Measurements from ENCODE around the gene KLHL15.
"Not testable (repeated sequence)": the region's sequence is repeated elsewhere in the genome, so short reads cannot be mapped to it uniquely, and the experiment has no call there.

The KLHL15 gene

DNA sequence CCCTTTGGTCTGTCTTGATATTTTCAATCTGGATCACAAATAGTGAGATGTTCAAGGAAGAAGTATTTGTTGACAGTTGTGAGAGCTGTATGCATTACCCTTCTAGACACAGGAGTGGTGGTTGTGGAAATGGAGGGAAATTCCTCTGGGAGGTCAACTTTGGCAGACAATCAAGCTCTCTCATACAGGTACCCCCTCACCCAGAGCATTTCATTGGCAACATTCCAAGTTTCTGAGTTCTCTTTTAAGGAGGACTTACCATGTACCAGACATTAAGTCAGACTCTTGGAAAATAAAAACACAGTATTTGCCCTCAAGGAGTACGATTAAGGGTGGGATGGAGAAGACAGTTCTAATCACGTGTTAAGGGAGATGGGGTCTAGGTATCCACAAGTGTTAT lies 45.3 kb downstream of the KLHL15 start:
- H3K4me3 ChIP-seq (ENCODE audit: low read depth in 1 of 2, low read length in 2 of 2), result no peak overlapping the region
- H3K27ac ChIP-seq (ENCODE audit: low read length), result no peak overlapping the region
- no peaks in the 10 kb centered on the region for H3K9me3 ChIP-seq (ENCODE audit: control insufficient read depth in 1 of 2, low read length in 2 of 2)
- H3K36me3 ChIP-seq (ENCODE audit: control insufficient read depth in 1 of 2, insufficient read depth in 2 of 2, low read length in 2 of 2), result no peaks in the 10 kb centered on the region
- H3K4me1 ChIP-seq (ENCODE audit: control insufficient read depth in 1 of 2, insufficient read depth in 2 of 2, low read length in 2 of 2), result no peaks in the 10 kb centered on the region
- H3K27me3 ChIP-seq (ENCODE audit: low read depth, low read length), result no peaks in the 10 kb centered on the region

DNA sequence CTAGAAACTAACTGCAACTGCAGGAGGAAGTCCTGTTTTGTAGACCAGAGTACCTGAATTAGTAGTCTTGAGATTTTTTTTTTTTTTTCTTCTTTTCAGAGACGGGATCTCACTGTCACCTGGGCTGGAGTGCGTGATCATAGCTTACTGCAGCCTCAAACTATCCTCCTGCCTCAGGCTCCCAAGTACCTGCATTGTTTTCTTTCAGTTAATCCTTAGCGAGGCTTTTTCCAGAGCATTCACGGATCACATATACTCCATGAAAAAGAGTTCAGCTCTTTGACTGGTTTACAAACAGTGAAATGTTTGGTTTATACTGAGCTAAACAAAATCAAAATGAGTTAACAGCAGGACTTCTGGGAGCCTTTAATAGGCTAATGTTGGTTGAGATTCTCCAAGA lies 45.8 kb downstream of the KLHL15 start:
- Histone ChIP-seq H3K4me1 (ENCODE audit: control insufficient read depth in 1 of 2, insufficient read depth in 2 of 2, low read length in 2 of 2) (no peaks in the 10 kb centered on the region), H3K9me3 (ENCODE audit: control insufficient read depth in 1 of 2, low read length in 2 of 2) (no peaks in the 10 kb centered on the region), H3K27me3 (ENCODE audit: low read depth, low read length) (no peaks in the 10 kb centered on the region), H3K27ac (ENCODE audit: low read length) (no peak overlapping the region), H3K36me3 (ENCODE audit: control insufficient read depth in 1 of 2, insufficient read depth in 2 of 2, low read length in 2 of 2) (no peaks in the 10 kb centered on the region), H3K4me3 (ENCODE audit: low read depth in 1 of 2, low read length in 2 of 2) (no peak overlapping the region)

DNA sequence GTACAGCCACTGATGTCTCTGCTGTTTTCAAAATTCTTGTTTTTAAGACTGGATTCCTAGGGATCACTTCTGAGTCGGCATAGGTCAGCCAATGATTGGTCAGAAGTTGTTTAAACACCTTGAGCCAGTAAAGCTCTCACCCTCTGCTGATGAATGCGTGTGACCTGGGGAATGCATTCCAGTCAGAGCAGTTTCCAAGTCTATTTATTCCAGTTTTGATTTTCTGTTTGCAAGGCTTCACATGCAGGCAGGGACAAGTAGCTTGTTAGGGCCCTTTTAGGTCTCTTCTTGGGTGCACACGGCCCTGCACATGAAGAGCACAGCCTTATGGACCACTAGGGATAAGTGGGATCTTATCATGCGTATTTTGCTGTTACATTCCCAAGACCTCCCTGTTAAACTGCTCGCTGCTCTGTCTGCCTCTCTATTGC lies 47.0 kb downstream of the KLHL15 start:
- Histone ChIP-seq H3K9me3 (ENCODE audit: control insufficient read depth in 1 of 2, low read length in 2 of 2) (no peaks in the 10 kb centered on the region), H3K27ac (ENCODE audit: low read length) (no peak overlapping the region), H3K27me3 (ENCODE audit: low read depth, low read length) (no peaks in the 10 kb centered on the region), H3K4me1 (ENCODE audit: control insufficient read depth in 1 of 2, insufficient read depth in 2 of 2, low read length in 2 of 2) (no peaks in the 10 kb centered on the region), H3K4me3 (ENCODE audit: low read depth in 1 of 2, low read length in 2 of 2) (no peak overlapping the region), H3K36me3 (ENCODE audit: control insufficient read depth in 1 of 2, insufficient read depth in 2 of 2, low read length in 2 of 2) (no peaks in the 10 kb centered on the region)

DNA sequence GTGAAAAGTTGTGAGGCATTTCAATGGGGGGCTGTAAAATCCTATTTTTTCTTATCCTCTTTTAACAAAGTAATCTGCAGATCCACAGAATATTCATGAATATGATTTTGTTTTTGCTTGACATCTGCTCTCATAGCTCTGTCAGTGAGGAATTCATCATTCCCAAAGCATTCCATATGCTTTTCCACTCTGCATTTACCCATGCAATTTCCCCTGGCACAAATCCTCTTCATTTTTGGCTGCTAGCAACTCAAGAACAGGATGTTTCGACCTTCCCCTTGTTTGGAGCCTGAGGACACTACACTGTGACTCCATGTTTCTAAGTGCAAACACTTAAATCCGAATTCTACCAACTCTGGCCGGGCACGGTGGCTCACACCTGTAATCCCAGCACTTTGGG lies 48.5 kb downstream of the KLHL15 start:
- no peak overlapping the region for H3K4me3 ChIP-seq (ENCODE audit: low read depth in 1 of 2, low read length in 2 of 2)
- no peaks in the 10 kb centered on the region for H3K4me1 ChIP-seq (ENCODE audit: control insufficient read depth in 1 of 2, insufficient read depth in 2 of 2, low read length in 2 of 2)
- H3K36me3 ChIP-seq (ENCODE audit: control insufficient read depth in 1 of 2, insufficient read depth in 2 of 2, low read length in 2 of 2), result no peaks in the 10 kb centered on the region
- no peaks in the 10 kb centered on the region for H3K27me3 ChIP-seq (ENCODE audit: low read depth, low read length)
- H3K27ac ChIP-seq (ENCODE audit: low read length), result no peak overlapping the region
- H3K9me3 ChIP-seq (ENCODE audit: control insufficient read depth in 1 of 2, low read length in 2 of 2), result no peaks in the 10 kb centered on the region

DNA sequence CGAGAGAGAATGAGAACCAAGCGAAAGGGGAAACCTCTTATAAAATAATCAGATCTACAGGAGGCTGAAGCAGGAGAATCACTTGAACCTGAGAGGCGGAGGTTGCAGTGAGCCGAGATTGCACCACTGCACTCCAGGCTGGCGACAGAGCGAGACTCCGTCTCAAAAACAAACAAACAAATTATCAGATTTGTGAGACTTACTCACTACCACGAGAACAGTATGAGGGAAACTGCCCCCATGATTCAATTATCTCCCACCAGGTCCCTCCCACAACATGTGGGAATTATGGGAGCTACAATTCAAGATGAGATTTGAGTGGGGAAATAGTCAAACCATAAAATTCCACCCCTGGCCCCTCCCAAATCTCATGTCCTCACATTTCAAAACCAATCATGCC lies 61.4 kb downstream of the KLHL15 start:
- H3K36me3 ChIP-seq (ENCODE audit: control insufficient read depth in 1 of 2, insufficient read depth in 2 of 2, low read length in 2 of 2); H3K9me3 ChIP-seq (ENCODE audit: control insufficient read depth in 1 of 2, low read length in 2 of 2); H3K27me3 ChIP-seq (ENCODE audit: low read depth, low read length); H3K4me3 ChIP-seq (ENCODE audit: low read depth in 1 of 2, low read length in 2 of 2); H3K27ac ChIP-seq (ENCODE audit: low read length); H3K4me1 ChIP-seq (ENCODE audit: control insufficient read depth in 1 of 2, insufficient read depth in 2 of 2, low read length in 2 of 2): not testable (repeated sequence)

DNA sequence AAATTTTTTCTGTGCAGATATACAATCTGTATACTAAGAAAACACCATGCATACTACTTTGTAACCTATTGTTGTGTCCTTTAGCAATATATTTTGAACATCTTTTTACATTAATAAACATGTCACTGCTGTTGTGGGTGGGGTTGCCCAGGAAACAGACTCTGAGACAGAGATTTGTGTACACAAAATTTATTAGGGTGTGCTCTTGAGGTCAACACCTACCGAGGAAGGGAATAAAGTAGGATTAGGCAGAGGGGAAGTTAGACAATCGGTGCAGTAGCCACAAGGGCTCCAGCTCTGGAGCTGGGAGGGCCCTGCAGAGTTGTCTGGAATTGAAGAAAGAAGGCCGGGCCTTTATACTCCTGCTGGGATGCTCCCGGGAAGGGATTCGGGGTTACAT lies 62.8 kb downstream of the KLHL15 start:
- H3K9me3 ChIP-seq (ENCODE audit: control insufficient read depth in 1 of 2, low read length in 2 of 2), result no peaks in the 10 kb centered on the region
- H3K4me1 ChIP-seq (ENCODE audit: control insufficient read depth in 1 of 2, insufficient read depth in 2 of 2, low read length in 2 of 2), result no peaks in the 10 kb centered on the region
- no peak overlapping the region for H3K4me3 ChIP-seq (ENCODE audit: low read depth in 1 of 2, low read length in 2 of 2)
- H3K36me3 ChIP-seq (ENCODE audit: control insufficient read depth in 1 of 2, insufficient read depth in 2 of 2, low read length in 2 of 2), result no peaks in the 10 kb centered on the region
- H3K27ac ChIP-seq (ENCODE audit: low read length), result no peak overlapping the region
- no peaks in the 10 kb centered on the region for H3K27me3 ChIP-seq (ENCODE audit: low read depth, low read length)

DNA sequence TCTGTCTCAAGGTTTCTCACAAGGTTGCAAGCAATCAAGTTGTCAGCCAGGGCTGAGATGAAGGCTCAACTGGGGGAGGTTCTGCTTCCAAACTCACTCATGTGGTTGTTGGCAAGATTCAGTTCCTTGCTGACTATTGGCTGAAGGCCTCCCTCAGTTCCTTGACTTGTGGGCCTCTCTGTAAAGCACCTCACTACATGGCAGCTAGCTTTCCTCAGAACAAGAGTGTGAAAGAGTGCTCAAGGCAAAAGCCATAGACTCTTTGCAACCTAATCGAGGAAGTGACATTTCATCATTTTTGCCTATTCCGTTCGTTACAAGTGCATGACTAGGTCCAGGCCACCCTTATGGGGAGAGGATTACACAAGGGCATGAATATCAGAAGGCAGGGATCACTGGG lies 67.2 kb downstream of the KLHL15 start:
- Histone ChIP-seq H3K9me3 (ENCODE audit: control insufficient read depth in 1 of 2, low read length in 2 of 2) (no peaks in the 10 kb centered on the region), H3K36me3 (ENCODE audit: control insufficient read depth in 1 of 2, insufficient read depth in 2 of 2, low read length in 2 of 2) (no peaks in the 10 kb centered on the region), H3K27ac (ENCODE audit: low read length) (no peak overlapping the region), H3K4me3 (ENCODE audit: low read depth in 1 of 2, low read length in 2 of 2) (no peak overlapping the region), H3K4me1 (ENCODE audit: control insufficient read depth in 1 of 2, insufficient read depth in 2 of 2, low read length in 2 of 2) (no peaks in the 10 kb centered on the region), H3K27me3 (ENCODE audit: low read depth, low read length) (no peaks in the 10 kb centered on the region)

DNA sequence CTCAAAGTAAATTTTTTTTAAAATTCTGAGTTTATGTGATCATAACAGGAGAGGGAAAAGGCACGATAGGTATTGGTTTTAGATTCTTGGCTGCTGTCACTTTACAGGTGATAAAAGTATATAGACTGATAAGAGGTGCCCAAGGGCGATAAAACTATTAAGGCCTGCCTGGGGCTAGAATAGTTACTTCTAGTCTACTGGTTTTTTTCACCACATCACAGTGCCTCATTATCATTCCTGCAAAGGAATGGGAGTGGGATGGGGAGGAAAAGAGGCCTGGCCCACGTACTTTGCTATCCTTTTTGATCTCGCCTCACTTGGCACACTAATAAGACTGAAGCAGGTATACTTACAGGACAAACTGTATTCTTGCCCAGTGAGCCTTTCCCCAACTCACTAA lies 72.6 kb downstream of the KLHL15 start:
- no peaks in the 10 kb centered on the region for H3K27me3 ChIP-seq (ENCODE audit: low read depth, low read length)

DNA sequence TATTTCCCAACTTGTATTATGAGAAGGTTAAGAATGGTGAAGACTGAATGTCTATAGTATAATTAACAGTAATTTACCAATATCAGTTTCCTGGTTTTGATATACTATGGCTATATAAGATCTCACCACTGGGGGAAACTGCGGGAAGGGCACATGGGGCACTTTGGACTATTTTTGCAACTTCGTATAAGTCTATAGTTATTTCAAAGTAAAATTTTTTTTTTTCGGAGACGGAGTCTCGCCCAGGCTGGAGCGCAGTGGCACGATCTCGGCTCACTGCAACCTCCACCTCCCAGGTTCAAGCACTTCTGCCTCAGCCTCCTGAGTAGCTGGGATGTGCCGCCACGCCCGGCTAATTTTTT lies 73.1 kb downstream of the KLHL15 start:
- H3K27me3 ChIP-seq (ENCODE audit: low read depth, low read length), result no peaks in the 10 kb centered on the region
- no peaks in the 10 kb centered on the region for H3K9me3 ChIP-seq (ENCODE audit: control insufficient read depth in 1 of 2, low read length in 2 of 2)
- no peak overlapping the region for H3K4me3 ChIP-seq (ENCODE audit: low read depth in 1 of 2, low read length in 2 of 2)
- H3K36me3 ChIP-seq (ENCODE audit: control insufficient read depth in 1 of 2, insufficient read depth in 2 of 2, low read length in 2 of 2), result no peaks in the 10 kb centered on the region
- no peaks in the 10 kb centered on the region for H3K4me1 ChIP-seq (ENCODE audit: control insufficient read depth in 1 of 2, insufficient read depth in 2 of 2, low read length in 2 of 2)
- no peak overlapping the region for H3K27ac ChIP-seq (ENCODE audit: low read length)

More for the DNA sequence above, 72.6 kb downstream of the KLHL15 start:
- no peak overlapping the region for H3K27ac ChIP-seq (ENCODE audit: low read length)
- no peaks in the 10 kb centered on the region for H3K4me1 ChIP-seq (ENCODE audit: control insufficient read depth in 1 of 2, insufficient read depth in 2 of 2, low read length in 2 of 2)
- no peaks in the 10 kb centered on the region for H3K36me3 ChIP-seq (ENCODE audit: control insufficient read depth in 1 of 2, insufficient read depth in 2 of 2, low read length in 2 of 2)
- H3K4me3 ChIP-seq (ENCODE audit: low read depth in 1 of 2, low read length in 2 of 2), result no peak overlapping the region
- no peaks in the 10 kb centered on the region for H3K9me3 ChIP-seq (ENCODE audit: control insufficient read depth in 1 of 2, low read length in 2 of 2)

DNA sequence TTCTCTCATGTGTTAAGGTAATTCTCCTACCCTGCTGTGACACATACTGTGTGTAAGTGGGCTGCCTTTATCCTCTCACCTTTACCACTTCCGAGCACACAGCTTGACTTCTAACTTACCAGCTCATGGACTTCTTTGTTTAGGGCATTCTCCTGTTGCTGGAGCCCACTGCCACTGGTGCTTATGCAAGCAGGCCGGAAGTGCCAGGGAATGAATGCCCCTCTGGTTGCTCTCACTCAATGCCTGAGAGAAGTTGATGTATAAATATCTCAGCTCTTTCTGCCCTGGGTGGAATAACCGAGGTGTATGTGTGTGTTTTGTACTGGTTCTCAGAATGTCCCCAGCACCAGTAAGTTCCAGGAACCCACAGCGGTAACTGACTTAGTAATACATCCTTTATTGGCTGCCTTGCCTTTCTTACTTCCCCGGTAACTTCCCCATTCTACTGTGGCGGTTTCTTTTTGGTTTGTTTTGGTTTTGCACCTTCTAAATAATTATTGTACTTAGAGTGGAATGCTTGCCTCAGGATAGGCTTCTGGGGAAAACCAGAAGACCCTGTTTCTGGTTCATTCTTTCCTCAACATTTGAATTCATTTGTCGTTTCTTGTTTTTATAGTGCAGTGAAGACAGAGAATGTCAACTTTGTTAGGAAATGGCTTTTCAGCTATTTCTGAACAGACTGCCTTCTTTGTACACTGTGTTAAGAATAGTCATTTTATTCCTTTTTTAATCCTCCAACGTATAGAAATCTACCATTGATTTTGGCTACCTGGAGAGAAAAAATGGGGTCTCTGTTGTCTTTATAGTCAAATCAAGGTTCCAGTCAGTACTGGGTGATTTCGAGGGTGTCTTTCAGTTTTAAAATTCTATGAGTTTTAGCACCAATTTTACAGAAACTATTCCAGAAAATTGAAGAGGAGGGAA lies 73.7 kb downstream of the KLHL15 start:
- Histone ChIP-seq H3K27ac (ENCODE audit: low read length) (peak overlapping the region; percentile 31), H3K4me3 (ENCODE audit: low read depth in 1 of 2, low read length in 2 of 2) (no peak overlapping the region), H3K4me1 (ENCODE audit: control insufficient read depth in 1 of 2, insufficient read depth in 2 of 2, low read length in 2 of 2) (no peaks in the 10 kb centered on the region)

DNA sequence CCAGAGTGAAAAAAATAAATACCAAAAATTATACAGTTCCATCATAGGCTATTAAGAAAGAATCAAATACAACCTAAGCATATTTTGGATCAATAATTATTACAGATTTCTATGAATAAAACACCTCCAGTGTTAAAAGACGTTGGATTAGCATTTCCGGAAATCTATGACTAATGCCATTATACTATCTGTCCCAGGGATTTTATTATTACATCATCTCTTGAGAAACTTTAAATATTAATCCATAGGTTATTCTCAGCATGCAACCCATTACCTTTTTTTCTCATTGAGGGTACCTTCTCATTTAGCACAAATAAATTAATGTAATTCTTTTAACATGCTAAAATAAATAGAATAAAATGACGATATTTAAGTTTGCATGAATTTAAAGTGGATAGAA lies 74.6 kb downstream of the KLHL15 start:
- no peaks in the 10 kb centered on the region for H3K27me3 ChIP-seq (ENCODE audit: low read depth, low read length)
- H3K36me3 ChIP-seq (ENCODE audit: control insufficient read depth in 1 of 2, insufficient read depth in 2 of 2, low read length in 2 of 2), result no peaks in the 10 kb centered on the region
- H3K4me3 ChIP-seq (ENCODE audit: low read depth in 1 of 2, low read length in 2 of 2), result no peak overlapping the region
- H3K27ac ChIP-seq (ENCODE audit: low read length), result no peak overlapping the region
- no peaks in the 10 kb centered on the region for H3K4me1 ChIP-seq (ENCODE audit: control insufficient read depth in 1 of 2, insufficient read depth in 2 of 2, low read length in 2 of 2)
- no peaks in the 10 kb centered on the region for H3K9me3 ChIP-seq (ENCODE audit: control insufficient read depth in 1 of 2, low read length in 2 of 2)

More for the DNA sequence above, 73.7 kb downstream of the KLHL15 start:
- Histone ChIP-seq H3K27me3 (ENCODE audit: low read depth, low read length) (no peaks in the 10 kb centered on the region), H3K36me3 (ENCODE audit: control insufficient read depth in 1 of 2, insufficient read depth in 2 of 2, low read length in 2 of 2) (no peaks in the 10 kb centered on the region), H3K9me3 (ENCODE audit: control insufficient read depth in 1 of 2, low read length in 2 of 2) (no peaks in the 10 kb centered on the region)

DNA sequence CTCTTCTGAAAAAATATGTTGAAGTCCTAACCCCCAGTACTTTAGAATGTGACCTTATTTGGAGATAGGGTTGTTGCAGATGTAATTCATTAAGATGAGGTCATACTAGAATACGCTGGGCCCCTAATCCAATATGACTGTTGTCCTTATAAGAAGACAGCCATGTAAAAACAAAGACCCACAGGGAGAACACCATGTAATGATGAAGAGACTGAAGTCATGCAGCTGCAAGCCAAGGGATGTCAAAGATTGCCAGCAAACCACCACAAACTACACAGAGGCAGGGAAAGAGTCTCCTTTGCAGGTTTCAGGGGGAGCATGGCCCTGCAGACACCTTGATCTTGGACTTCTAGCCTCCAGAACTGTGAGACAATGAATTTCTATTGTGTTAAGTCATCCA lies 81.8 kb downstream of the KLHL15 start:
- no peak overlapping the region for H3K4me3 ChIP-seq (ENCODE audit: low read depth in 1 of 2, low read length in 2 of 2)
- H3K9me3 ChIP-seq (ENCODE audit: control insufficient read depth in 1 of 2, low read length in 2 of 2), result no peaks in the 10 kb centered on the region
- no peak overlapping the region for H3K27ac ChIP-seq (ENCODE audit: low read length)
- no peaks in the 10 kb centered on the region for H3K4me1 ChIP-seq (ENCODE audit: control insufficient read depth in 1 of 2, insufficient read depth in 2 of 2, low read length in 2 of 2)
- H3K27me3 ChIP-seq (ENCODE audit: low read depth, low read length), result no peaks in the 10 kb centered on the region
- no peaks in the 10 kb centered on the region for H3K36me3 ChIP-seq (ENCODE audit: control insufficient read depth in 1 of 2, insufficient read depth in 2 of 2, low read length in 2 of 2)

All from muscle layer of duodenum (tissue), 2 donors.